Brain microvascular endothelial cell (primary cell): ENCODE measurements around the gene CCDC88A.
"Not testable (repeated sequence)": the region's sequence is repeated elsewhere in the genome, so short reads cannot be mapped to it uniquely, and the experiment has no call there.

Experiments used
- DNase-seq: peaks from one replicate; pipeline ENCODE4 v3.0.0-alpha.2; 2020
- H3K27ac ChIP-seq: fragments of 250-450 bp; sonication (Bioruptor Pico); 2 replicates; pipeline ENCODE4 v1.5.1; 2020; ENCODE audit warnings: mild to moderate bottlenecking, moderate library complexity
- H3K27me3 ChIP-seq: fragments of 250-450 bp; sonication (Bioruptor Pico); replicated peaks from 2 replicates; pipeline ENCODE4 v1.5.1; 2020; ENCODE audit warnings: mild to moderate bottlenecking
- H3K36me3 ChIP-seq: fragments of 250-450 bp; sonication (Bioruptor Pico); replicated peaks from 2 replicates; pipeline ENCODE4 v1.5.1; 2020; ENCODE audit warnings: mild to moderate bottlenecking
- H3K4me3 ChIP-seq: 2 replicates; pipeline ENCODE4 v1.5.1; 2011; ENCODE audit warnings: low read depth, mild to moderate bottlenecking, control low read depth, low read length, moderate library complexity
- CTCF ChIP-seq: IDR thresholded peaks from 2 replicates; pipeline ENCODE4 v1.5.1; 2011; ENCODE audit warnings: low read depth, mild to moderate bottlenecking, moderate library complexity, low read length, control low read depth, inconsistent platforms; ENCODE audit errors: missing control alignments
- in situ Hi-C: cut with HindIII; loops from 2 replicates; pipeline ENCODE4 v1.10.0; 2017; ENCODE audit warnings: low sequenced_read_pairs, low pct_ligation_motif_present

The CCDC88A gene

GRCh38 chr2:55400332-55400731 lies 19.3 kb downstream of the CCDC88A start:
- H3K27ac ChIP-seq: no peak overlapping the region
- no peaks in the 10 kb centered on the region for H3K27me3 ChIP-seq
- H3K4me3 ChIP-seq: no peak overlapping the region
- in situ Hi-C loops: no loop called here
- peaks cover 7% of the 10 kb centered on the region for H3K36me3 ChIP-seq
- DNase-seq: no peak
- no peak for TF ChIP-seq CTCF

GRCh38 chr2:55399815-55400214 lies 19.8 kb downstream of the CCDC88A start:
- in situ Hi-C loops: no loop called here
- no peak for TF ChIP-seq CTCF

GRCh38 chr2:55395724-55396605 lies 23.7 kb downstream of the CCDC88A start:
- Histone ChIP-seq H3K36me3 (no peaks in the 10 kb centered on the region), H3K27ac (no peak overlapping the region), H3K27me3 (no peaks in the 10 kb centered on the region), H3K4me3 (no peak overlapping the region)
- in situ Hi-C loops: no loop called here
- no peak for DNase-seq
- TF ChIP-seq CTCF: no peak

More at GRCh38 chr2:55399815-55400214, 19.8 kb downstream of the CCDC88A start:
- Histone ChIP-seq H3K27me3 (no peaks in the 10 kb centered on the region), H3K27ac (no peak overlapping the region), H3K4me3 (no peak overlapping the region), H3K36me3 (peaks cover 3% of the 10 kb centered on the region)
- no peak for DNase-seq

- in situ Hi-C loops: no loop called here
- Histone ChIP-seq H3K27me3 (no peaks in the 10 kb centered on the region), H3K4me3 (no peak overlapping the region), H3K36me3 (no peaks in the 10 kb centered on the region), H3K27ac (no peak overlapping the region)
- TF ChIP-seq CTCF: no peak
- DNase-seq: no peak
Observed at GRCh38 chr2:55391615-55392242, 27.9 kb downstream of the CCDC88A start.

GRCh38 chr2:55391155-55391554 lies 28.5 kb downstream of the CCDC88A start:
- no peaks in the 10 kb centered on the region for H3K36me3 ChIP-seq
- no peaks in the 10 kb centered on the region for H3K27me3 ChIP-seq
- DNase-seq: no peak
- no peak overlapping the region for H3K27ac ChIP-seq
- in situ Hi-C loops: no loop called here
- H3K4me3 ChIP-seq: no peak overlapping the region
- TF ChIP-seq CTCF: no peak

- DNase-seq, H3K27ac ChIP-seq, H3K27me3 ChIP-seq, in situ Hi-C loops, H3K4me3 ChIP-seq, H3K36me3 ChIP-seq: not testable (repeated sequence)
Observed at GRCh38 chr2:55385516-55385915, 34.1 kb downstream of the CCDC88A start.
